Activated naive CD4-positive, alpha-beta T cell treated with anti-CD3 and anti-CD28 coated beads, Interleukin-2, amount 50 U/mL, for 24 hours (primary cell): ENCODE measurements around the gene PSTPIP1.

Source experiments
- H3K27ac Mint-ChIP-seq: one replicate; pipeline ENCODE4 v1.8.0; 2021; ENCODE audit warnings: mild to moderate bottlenecking, mixed read lengths
- H3K27me3 Mint-ChIP-seq: one replicate; pipeline ENCODE4 v1.8.0; 2021; ENCODE audit warnings: mixed read lengths
- H3K36me3 Mint-ChIP-seq: one replicate; pipeline ENCODE4 v1.8.0; 2021; ENCODE audit warnings: mixed read lengths
- H3K4me1 Mint-ChIP-seq: one replicate; pipeline ENCODE4 v1.8.0; 2021; ENCODE audit warnings: mixed read lengths
- H3K4me3 Mint-ChIP-seq: one replicate; pipeline ENCODE4 v1.8.0; 2021; ENCODE audit warnings: mild to moderate bottlenecking, mixed read lengths
- H3K9me3 Mint-ChIP-seq: one replicate; pipeline ENCODE4 v1.8.0; 2021; ENCODE audit warnings: mixed read lengths

PSTPIP1 gene

GRCh38 chr15:76988867-76989780, 5.8 kb upstream of the PSTPIP1 start:
- peak overlapping the region; percentile 99 for H3K27ac Mint-ChIP-seq
- H3K36me3 Mint-ChIP-seq, result no peaks in the 10 kb centered on the region
- peaks cover 49% of the 10 kb centered on the region for H3K4me1 Mint-ChIP-seq
- no peaks in the 10 kb centered on the region for H3K27me3 Mint-ChIP-seq
- H3K4me3 Mint-ChIP-seq, result peak overlapping the region; percentile 81
- no peaks in the 10 kb centered on the region for H3K9me3 Mint-ChIP-seq

- Mint-ChIP-seq H3K27ac (no peak overlapping the region), H3K27me3 (no peaks in the 10 kb centered on the region), H3K4me1 (peaks cover 62% of the 10 kb centered on the region), H3K4me3 (no peak overlapping the region), H3K9me3 (no peaks in the 10 kb centered on the region), H3K36me3 (no peaks in the 10 kb centered on the region)
These were observed 3.9 kb upstream of the PSTPIP1 start for GRCh38 chr15:76991048-76991447.

DNA sequence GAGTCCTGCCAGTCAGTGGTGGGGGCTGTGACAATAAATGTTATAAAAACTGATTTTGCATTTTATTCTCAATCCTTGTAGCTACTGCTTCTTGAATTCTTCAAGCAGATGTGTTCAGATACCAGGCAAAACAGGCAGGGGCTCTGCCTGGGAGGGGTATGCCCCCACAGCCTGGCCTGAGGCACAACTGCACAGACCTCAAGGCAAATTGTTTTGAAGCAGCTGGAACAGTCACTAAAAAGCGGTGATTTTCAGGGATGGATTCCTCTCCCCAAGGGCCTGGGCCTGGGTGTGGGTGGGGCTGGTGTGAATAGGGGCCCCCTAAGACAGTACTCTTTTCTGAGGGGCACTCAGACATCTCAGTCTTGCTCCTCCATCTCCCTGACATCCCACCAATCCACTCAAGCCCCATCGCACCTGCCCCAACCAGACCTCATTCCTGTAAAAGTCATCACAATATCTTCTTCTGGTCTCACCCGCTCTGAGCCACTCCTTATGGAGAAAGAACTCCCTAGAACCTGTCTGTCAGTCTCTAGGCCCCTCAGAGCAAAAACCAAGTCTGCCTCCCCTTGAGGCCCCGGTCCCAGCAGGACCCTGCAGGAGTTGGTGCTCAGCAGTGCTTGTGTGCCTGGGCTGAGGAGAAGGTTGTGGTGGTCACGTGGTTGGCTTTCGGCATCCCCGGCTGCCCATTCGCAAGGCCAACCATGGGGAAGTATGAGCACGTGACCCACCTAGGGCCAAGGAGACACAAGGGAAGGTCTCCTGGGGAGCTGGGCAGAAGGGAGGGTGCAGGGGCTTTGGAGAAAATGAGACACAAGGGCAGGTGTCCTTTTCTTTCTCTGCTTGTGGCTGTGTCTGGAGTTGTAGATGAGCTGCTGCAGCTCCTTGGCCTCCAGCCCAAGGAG, 2.9 kb upstream of the PSTPIP1 start:
- Mint-ChIP-seq H3K36me3 (no peaks in the 10 kb centered on the region), H3K4me3 (no peak overlapping the region), H3K9me3 (no peaks in the 10 kb centered on the region), H3K27ac (peak overlapping the region; percentile 46), H3K27me3 (no peaks in the 10 kb centered on the region), H3K4me1 (peaks cover 64% of the 10 kb centered on the region)

- Mint-ChIP-seq H3K4me3 (peak overlapping the region; percentile 28), H3K9me3 (no peaks in the 10 kb centered on the region), H3K27ac (peak overlapping the region; percentile 59), H3K36me3 (no peaks in the 10 kb centered on the region), H3K27me3 (no peaks in the 10 kb centered on the region), H3K4me1 (peaks cover 66% of the 10 kb centered on the region)
These were observed 1.7 kb upstream of the PSTPIP1 start for GRCh38 chr15:76993114-76993725.

DNA sequence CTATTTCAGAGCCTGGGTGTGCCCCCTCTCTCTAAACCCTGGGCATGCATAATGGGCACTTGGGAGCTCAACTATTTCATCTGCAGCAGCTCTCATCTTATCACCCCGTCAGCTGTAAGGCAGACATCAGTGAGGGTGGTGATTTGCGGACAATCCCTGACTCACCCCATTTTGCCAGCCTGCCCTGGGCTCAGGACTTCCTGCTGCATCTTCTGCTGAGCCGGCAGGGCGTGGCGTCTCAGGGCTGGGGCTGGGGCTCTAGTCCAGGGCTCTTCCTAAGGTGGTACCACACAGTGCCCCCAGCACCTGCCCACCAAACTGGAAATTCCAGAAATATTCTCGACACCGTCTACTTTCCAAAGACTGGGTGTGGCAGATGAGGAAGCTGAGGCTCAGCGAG, 925 bp upstream of the PSTPIP1 start:
- Mint-ChIP-seq H3K36me3 (no peaks in the 10 kb centered on the region), H3K4me3 (peak overlapping the region; percentile 93), H3K27me3 (no peaks in the 10 kb centered on the region), H3K27ac (peak overlapping the region; percentile 97), H3K9me3 (no peaks in the 10 kb centered on the region), H3K4me1 (peaks cover 66% of the 10 kb centered on the region)

DNA sequence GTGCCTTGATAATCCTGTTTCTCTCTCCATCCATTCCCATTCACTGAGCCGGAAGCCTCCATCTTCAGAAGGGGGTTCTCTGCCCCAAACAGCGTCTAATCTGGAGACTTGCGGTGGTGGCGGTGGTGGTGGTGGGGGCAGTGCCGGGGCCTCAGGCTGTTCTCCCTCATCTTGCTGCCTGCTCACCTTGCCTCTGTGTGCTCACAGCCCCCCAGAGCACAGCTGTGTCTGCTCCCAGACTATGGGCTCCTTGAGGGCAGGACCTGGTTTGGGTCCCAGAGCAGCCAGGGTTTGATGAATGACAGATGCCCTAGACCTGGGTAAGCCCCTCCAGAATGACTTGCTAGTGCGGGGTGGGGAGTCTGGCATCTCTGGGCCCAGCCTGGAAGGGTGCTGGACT, 430 bp upstream of the PSTPIP1 start:
- Mint-ChIP-seq H3K9me3 (no peaks in the 10 kb centered on the region), H3K4me3 (peak overlapping the region; percentile 93), H3K36me3 (no peaks in the 10 kb centered on the region), H3K4me1 (peaks cover 68% of the 10 kb centered on the region), H3K27me3 (no peaks in the 10 kb centered on the region), H3K27ac (peak overlapping the region; percentile 97)

GRCh38 chr15:76996076-76996525, 1.2 kb downstream of the PSTPIP1 start:
- H3K9me3 Mint-ChIP-seq, result no peaks in the 10 kb centered on the region
- peaks cover 78% of the 10 kb centered on the region for H3K4me1 Mint-ChIP-seq
- H3K27ac Mint-ChIP-seq, result peak overlapping the region; percentile 97
- H3K4me3 Mint-ChIP-seq, result peak overlapping the region; percentile 93
- H3K36me3 Mint-ChIP-seq, result no peaks in the 10 kb centered on the region
- no peaks in the 10 kb centered on the region for H3K27me3 Mint-ChIP-seq

DNA sequence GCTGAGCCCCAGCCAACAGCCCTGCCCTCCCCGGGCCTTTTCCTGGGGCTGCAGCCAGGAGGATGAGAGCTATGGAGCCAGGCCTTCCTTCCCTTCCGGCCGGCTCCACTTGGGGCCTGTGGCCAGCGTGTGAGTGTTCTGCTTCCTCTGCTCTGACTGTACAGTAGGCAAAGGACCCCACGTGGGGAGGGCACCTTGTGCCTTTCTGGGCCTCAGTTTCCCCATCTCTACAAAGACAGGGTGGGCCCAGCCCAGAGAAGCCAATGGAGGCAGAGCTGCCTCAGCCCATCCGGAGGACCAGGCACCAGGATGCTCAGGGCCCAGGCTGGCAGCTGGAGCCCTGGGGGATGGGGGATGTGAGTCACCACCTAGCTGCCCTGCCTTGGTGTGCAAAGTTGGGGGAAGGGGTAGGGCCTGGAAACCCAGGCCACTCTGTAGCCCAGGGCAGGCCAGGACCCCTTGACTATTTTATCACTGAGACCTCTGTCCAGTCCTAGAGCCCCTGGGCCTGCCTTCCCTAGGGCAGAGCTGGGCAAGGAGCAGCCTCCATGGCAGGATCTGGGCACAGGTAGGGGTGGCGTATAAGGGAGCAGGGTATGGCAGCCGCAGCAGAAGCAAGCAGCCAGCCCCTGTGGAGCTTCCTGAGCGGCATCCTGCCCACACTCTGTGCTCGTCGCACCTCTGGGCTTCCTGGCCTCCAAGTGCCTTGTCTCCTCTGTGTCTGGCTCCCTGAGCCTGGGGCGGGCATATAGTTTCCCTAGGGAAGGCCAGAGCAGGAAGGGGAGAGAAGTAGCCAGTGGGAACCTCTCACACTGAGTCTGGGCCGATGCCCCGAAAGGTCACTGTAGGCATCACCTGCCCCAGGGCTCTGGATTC, 1.8 kb downstream of the PSTPIP1 start:
- Mint-ChIP-seq H3K27me3 (no peaks in the 10 kb centered on the region), H3K4me3 (peak overlapping the region; percentile 93), H3K9me3 (no peaks in the 10 kb centered on the region), H3K36me3 (no peaks in the 10 kb centered on the region), H3K4me1 (peaks cover 85% of the 10 kb centered on the region), H3K27ac (peak overlapping the region; percentile 90)

- H3K27ac Mint-ChIP-seq, result peak overlapping the region; percentile 36
These were observed 3.8 kb downstream of the PSTPIP1 start for GRCh38 chr15:76998663-76999285.

DNA sequence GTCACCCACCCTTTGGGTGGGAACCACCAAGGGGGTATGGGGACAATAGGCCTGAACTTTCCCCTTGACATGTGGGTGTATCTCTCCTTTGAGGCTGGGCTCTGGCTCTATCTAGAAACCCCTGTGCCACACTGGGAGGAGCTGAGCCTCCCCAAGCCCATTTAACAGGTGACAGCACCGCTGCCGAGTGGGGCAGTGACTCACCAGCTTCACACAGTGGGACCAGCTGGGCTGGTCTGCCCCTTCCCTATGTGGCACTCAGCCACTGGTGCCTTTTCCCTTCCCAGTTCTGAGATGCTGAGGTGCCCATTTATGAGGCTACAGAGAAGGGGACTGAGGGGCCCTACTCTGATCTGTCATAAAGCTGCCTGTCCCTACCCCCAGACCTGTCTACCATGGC, 5.1 kb downstream of the PSTPIP1 start:
- Mint-ChIP-seq H3K27ac (no peak overlapping the region), H3K9me3 (no peaks in the 10 kb centered on the region), H3K4me3 (no peak overlapping the region), H3K4me1 (peaks cover 92% of the 10 kb centered on the region), H3K36me3 (peaks cover 6% of the 10 kb centered on the region), H3K27me3 (no peaks in the 10 kb centered on the region)

More at GRCh38 chr15:76998663-76999285, 3.8 kb downstream of the PSTPIP1 start:
- H3K27me3 Mint-ChIP-seq, result no peaks in the 10 kb centered on the region
- no peaks in the 10 kb centered on the region for H3K36me3 Mint-ChIP-seq
- H3K4me1 Mint-ChIP-seq, result peaks cover 92% of the 10 kb centered on the region
- H3K9me3 Mint-ChIP-seq, result no peaks in the 10 kb centered on the region
- peak overlapping the region; percentile 93 for H3K4me3 Mint-ChIP-seq

DNA sequence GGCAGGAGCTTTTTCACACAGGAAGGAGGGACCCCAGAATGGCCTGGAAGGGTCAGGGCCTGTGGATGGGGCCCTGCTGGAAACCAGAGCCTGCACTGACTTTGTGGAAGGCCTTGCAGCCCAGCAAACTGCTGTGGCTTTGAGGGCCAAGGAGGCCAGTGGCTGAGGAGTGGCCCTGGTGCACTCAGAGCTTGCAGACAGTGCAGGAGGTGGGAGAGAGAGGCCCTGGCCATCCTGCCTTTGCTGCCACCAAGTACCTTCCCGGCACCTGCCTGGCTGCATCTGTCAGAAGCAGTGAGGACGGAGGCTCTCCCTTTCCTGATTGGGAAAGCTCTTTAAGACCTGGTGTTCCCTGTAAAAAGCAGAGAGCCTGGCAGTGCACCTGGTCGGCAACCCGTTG, 6.4 kb downstream of the PSTPIP1 start:
- Mint-ChIP-seq H3K36me3 (peaks cover 8% of the 10 kb centered on the region), H3K4me1 (peaks cover 92% of the 10 kb centered on the region), H3K4me3 (peak overlapping the region; percentile 27), H3K9me3 (no peaks in the 10 kb centered on the region), H3K27ac (peak overlapping the region; percentile 42), H3K27me3 (no peaks in the 10 kb centered on the region)

- H3K27me3 Mint-ChIP-seq, result no peaks in the 10 kb centered on the region
- H3K4me3 Mint-ChIP-seq, result peak overlapping the region; percentile 20
- peaks cover 96% of the 10 kb centered on the region for H3K4me1 Mint-ChIP-seq
- no peaks in the 10 kb centered on the region for H3K9me3 Mint-ChIP-seq
- no peak overlapping the region for H3K27ac Mint-ChIP-seq
- H3K36me3 Mint-ChIP-seq, result peaks cover 8% of the 10 kb centered on the region
These were observed 7.0 kb downstream of the PSTPIP1 start for GRCh38 chr15:77001966-77002365.

- peaks cover 8% of the 10 kb centered on the region for H3K36me3 Mint-ChIP-seq
- peak overlapping the region; percentile 92 for H3K27ac Mint-ChIP-seq
- H3K4me3 Mint-ChIP-seq, result peak overlapping the region; percentile 63
- H3K9me3 Mint-ChIP-seq, result no peaks in the 10 kb centered on the region
- peaks cover 95% of the 10 kb centered on the region for H3K4me1 Mint-ChIP-seq
- no peaks in the 10 kb centered on the region for H3K27me3 Mint-ChIP-seq
These were observed 7.5 kb downstream of the PSTPIP1 start for GRCh38 chr15:77002436-77002835.
